AG09319 (cell line): ENCODE data around the gene TEKT1.
"Not testable (repeated sequence)": the region's sequence is repeated elsewhere in the genome, so short reads cannot be mapped to it uniquely, and the experiment has no call there.

Experiments used
- DNase-seq: peaks from one replicate; pipeline ENCODE4 v3.0.0-alpha.2; 2010; ENCODE audit warnings: low read depth; ENCODE audit errors: extremely low read depth
- TF ChIP-seq, protein P1 (sequence below): IDR thresholded peaks from 2 replicates; pipeline ENCODE4 v1.5.1; 2011; ENCODE audit warnings: low read depth, mild to moderate bottlenecking, inconsistent platforms, low read length, moderate library complexity

Gene TEKT1

DNA sequence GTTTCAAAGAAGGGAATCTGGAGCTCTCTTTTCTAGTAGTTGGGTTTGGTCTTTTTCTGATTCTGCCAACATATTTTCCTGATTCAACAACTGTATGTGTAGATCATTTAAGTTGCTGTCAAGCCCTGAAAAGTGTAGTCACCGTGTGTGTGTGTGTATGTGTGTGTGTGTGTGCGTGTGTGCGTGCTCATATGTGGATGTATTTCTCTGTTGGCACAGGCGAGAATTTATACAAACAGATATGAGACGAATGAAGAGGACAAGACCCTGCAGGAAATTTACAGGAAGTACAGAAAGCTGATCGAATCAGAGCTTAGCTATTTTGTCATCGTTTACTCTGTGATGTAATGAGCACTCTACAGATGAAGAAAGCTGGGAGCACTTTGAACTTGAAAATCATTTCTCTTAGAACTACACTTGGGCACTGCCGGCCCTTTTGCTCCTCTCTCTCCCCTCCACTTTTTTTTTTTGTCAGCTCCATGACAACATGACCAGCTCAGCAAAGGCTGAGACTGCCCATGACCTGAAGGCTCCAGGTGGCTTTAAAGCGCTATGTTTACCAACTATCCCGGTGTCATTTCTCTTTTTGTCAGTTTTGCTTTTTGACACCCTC, 44.3 kb downstream of the TEKT1 start:
- TF ChIP-seq, protein P1, sequence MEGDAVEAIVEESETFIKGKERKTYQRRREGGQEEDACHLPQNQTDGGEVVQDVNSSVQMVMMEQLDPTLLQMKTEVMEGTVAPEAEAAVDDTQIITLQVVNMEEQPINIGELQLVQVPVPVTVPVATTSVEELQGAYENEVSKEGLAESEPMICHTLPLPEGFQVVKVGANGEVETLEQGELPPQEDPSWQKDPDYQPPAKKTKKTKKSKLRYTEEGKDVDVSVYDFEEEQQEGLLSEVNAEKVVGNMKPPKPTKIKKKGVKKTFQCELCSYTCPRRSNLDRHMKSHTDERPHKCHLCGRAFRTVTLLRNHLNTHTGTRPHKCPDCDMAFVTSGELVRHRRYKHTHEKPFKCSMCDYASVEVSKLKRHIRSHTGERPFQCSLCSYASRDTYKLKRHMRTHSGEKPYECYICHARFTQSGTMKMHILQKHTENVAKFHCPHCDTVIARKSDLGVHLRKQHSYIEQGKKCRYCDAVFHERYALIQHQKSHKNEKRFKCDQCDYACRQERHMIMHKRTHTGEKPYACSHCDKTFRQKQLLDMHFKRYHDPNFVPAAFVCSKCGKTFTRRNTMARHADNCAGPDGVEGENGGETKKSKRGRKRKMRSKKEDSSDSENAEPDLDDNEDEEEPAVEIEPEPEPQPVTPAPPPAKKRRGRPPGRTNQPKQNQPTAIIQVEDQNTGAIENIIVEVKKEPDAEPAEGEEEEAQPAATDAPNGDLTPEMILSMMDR, result no peak
- DNase-seq, result no peak

DNA sequence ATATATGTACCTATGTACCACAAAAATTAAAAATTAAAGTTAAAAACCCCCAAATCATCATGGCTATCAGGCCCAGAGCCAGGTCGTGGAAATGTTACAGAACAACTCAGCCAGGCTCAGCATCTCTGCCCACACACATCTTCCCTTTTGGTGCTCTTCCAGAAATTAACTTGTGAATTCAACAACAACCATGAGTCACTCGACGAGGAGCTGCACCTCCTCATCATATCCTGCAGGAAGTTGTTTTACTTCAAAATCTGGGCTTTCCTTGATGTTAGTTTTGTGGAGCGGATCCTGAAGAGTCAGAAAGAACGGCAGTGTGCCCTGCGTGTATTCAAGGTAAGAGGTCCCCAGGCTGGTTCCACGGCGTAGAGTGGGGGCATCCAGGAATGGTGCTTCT, 44.9 kb downstream of the TEKT1 start:
- DNase-seq, result no peak
- TF ChIP-seq, protein P1, result no peak

GRCh38 chr17:6782244-6782643, 49.3 kb downstream of the TEKT1 start:
- DNase-seq, result no peak
- TF ChIP-seq, protein P1, result no peak

- TF ChIP-seq, protein P1, result no peak
- DNase-seq, result no peak
Measured at GRCh38 chr17:6780886-6781285, 50.6 kb downstream of the TEKT1 start.

DNA sequence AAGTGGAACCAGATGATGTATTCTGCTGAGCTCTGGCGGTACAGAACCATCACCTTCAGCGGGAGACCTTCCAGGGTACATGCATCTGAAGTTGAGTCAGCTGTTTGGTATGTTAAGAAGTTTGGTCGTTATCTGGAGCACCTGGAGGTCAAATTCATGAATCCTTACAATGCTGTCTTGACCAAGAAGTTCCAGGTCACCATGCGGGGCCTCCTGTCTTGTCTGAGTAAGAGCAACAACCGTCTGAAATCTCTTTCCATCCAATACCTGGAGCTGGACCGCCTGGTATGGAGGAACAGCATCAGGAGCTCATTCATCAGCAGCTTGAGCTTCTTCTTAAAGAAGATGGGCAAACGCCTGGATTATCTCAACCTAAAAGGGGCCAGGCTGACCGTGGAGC, 51.5 kb downstream of the TEKT1 start:
- DNase-seq, result no peak
- TF ChIP-seq, protein P1, result no peak

GRCh38 chr17:6779411-6779810, 52.1 kb downstream of the TEKT1 start:
- no peak for DNase-seq
- TF ChIP-seq, protein P1, result no peak

DNA sequence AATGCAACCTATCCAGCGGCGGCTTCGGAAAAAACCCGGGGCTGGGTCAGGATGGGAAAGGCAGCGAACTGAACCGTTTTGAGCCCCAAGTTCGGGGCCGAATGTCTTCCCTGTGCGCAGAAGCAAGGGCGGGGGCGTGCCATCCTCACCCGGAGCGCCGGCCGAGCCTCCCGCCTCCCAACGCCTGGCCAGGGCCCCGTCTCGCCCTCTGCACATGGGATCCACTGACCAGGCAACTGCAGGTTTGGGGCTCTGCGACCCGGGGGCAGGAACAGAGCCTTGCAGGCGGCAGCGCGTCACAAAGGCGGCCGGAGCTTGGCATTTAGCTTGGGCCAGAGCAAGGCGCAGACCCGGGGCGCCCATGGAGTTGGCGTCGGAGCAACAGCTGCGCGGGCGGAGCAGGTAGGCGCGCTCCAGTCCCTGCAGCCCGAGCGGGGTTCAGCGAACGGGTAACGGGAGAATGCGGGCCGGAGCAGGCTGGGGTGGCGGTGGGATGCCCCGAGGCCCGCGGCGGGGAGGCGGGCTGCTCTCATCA, 55.6 kb downstream of the TEKT1 start, which contains the start of gene FBXO39:
Gene FBXO39, plus strand, starts transcription at position 345 of the 535 bp plus-strand sequence. CDS start 3,654 bp downstream, outside the sequence.
- no peak for DNase-seq

DNA sequence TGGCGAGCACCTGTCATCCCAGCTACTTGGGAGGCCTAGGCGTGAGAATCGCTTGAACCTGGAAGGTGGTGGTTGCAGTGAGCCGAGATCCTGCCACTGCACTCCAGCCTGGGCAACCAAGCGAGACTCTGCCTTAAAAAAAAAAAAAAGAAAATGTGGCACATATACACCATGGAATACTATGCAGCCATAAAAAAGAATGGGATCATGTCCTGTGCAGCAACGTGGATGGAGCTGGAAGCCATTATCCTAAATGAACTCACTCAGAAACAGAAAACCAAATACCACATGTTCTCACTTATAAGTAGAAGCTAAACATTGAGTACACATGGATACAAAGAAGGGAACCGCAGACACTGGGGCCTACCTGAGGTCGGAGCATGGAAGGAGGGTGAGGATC, 56.6 kb downstream of the TEKT1 start:
- DNase-seq, result not testable (repeated sequence)

More for the DNA sequence above, 55.6 kb downstream of the TEKT1 start, which contains the start of gene FBXO39:
- TF ChIP-seq, protein P1, result no peak
